GM12878 (cell line): ENCODE results near the gene PODXL2.

ENCODE experiments used
- CTCF ChIP-seq, 3 experiments: IDR thresholded peaks in 2 of 3; conservative IDR thresholded peaks in 1 of 3; 2 replicates each; pipeline ENCODE4 v1.5.1; 2011; ENCODE audit warnings: low read depth in 3 of 3, low read length in 3 of 3, mild to moderate bottlenecking in 3 of 3, control low read depth in 2 of 3, moderate library complexity in 2 of 3, inconsistent platforms in 1 of 3, mixed read lengths in 1 of 3; ENCODE audit not compliant: control insufficient read depth in 2 of 3, insufficient read depth in 1 of 3; ENCODE audit errors: extremely low read depth in 1 of 3
- EP300 ChIP-seq, 2 experiments: fragments of 150-350 bp in 1 of 2; IDR thresholded peaks; 2 replicates each; pipeline ENCODE4 v1.6.1; 2011 to 2012; ENCODE audit warnings: low read depth in 2 of 2, low read length in 2 of 2, borderline replicate concordance in 1 of 2, improper control_type of control experiment in 1 of 2, inconsistent platforms in 1 of 2; ENCODE audit not compliant: control insufficient read depth in 1 of 2
- KDM1A ChIP-seq: fragments of 200-600 bp; sonication (generic); IDR thresholded peaks from 2 replicates; pipeline ENCODE4 v1.6.1; 2016; ENCODE audit warnings: borderline replicate concordance
- NRF1 ChIP-seq: conservative IDR thresholded peaks from 2 replicates; pipeline ENCODE4 v1.6.1; 2011; ENCODE audit warnings: mild to moderate bottlenecking, low read depth, low read length, improper control_type of control experiment
- TARDBP ChIP-seq: IDR thresholded peaks from 2 replicates; pipeline ENCODE4 v1.6.1; 2016; ENCODE audit warnings: borderline replicate concordance
- TCF12 ChIP-seq: IDR thresholded peaks from 2 replicates; pipeline ENCODE4 v1.6.1; 2011; ENCODE audit warnings: low read depth, mild to moderate bottlenecking, low read length
- ZNF384 ChIP-seq: IDR thresholded peaks from 2 replicates; pipeline ENCODE4 v1.6.1; 2012; ENCODE audit warnings: low read depth, mild to moderate bottlenecking, low read length, improper control_type of control experiment, borderline replicate concordance
- TF ChIP-seq, protein P1 (sequence below): fragments of 450-650 bp; IDR thresholded peaks from 2 replicates; pipeline ENCODE4 v1.6.1; 2014; ENCODE audit warnings: mild to moderate bottlenecking

- TF ChIP-seq ZNF384 (no peak), TARDBP (no peak), EP300 (IDR thresholded peaks at IDR 0.05; ENCODE audit: borderline replicate concordance in 1 of 2, control insufficient read depth in 1 of 2, low read depth in 2 of 2, low read length in 2 of 2) (no peak), CTCF (IDR thresholded peaks at IDR 0.05 in 2 of 3, conservative IDR thresholded peaks at IDR 0.05 in 1 of 3; ENCODE audit: control insufficient read depth in 2 of 3, extremely low read depth in 1 of 3, insufficient read depth in 1 of 3, low read depth in 3 of 3, low read length in 3 of 3) (no peak), KDM1A (no peak), NRF1 (no peak), TCF12 (no peak)
- TF ChIP-seq, protein P1, sequence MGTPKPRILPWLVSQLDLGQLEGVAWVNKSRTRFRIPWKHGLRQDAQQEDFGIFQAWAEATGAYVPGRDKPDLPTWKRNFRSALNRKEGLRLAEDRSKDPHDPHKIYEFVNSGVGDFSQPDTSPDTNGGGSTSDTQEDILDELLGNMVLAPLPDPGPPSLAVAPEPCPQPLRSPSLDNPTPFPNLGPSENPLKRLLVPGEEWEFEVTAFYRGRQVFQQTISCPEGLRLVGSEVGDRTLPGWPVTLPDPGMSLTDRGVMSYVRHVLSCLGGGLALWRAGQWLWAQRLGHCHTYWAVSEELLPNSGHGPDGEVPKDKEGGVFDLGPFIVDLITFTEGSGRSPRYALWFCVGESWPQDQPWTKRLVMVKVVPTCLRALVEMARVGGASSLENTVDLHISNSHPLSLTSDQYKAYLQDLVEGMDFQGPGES, result no peak
Observed at GRCh38 chr3:127598841-127599570, 30.0 kb upstream of the PODXL2 start.
